Measurements from ENCODE around the gene KDSR.

Gene KDSR

DNA sequence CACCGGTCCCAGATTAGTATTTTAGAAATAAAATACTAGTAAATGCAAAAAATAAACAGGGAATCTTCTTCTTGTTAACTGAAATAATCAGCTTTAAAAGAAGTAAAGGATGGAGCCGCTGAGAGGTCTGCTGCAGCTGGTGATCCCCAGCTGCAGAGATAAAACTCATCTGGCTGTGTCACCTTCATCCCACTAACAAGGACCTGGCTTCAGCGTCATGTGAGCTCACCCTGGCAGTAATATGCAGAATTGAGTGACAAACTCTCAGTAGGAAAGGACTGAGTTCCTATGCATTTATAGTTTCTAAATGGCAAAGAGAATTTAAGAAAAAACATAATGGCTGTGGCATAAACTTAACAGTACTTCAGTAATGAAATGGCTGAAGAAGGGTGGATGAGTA, 27.9 kb upstream of the KDSR start:
- no peaks in the 10 kb centered on the region for H3K27me3 ChIP-seq (ENCODE audit: low read depth, low read length)
- H3K4me3 ChIP-seq (ENCODE audit: low read depth in 1 of 2, low read length in 2 of 2) = no peak overlapping the region
- H3K27ac ChIP-seq (ENCODE audit: low read length) = no peak overlapping the region
- H3K36me3 ChIP-seq (ENCODE audit: control insufficient read depth in 1 of 2, insufficient read depth in 2 of 2, low read length in 2 of 2) = peaks cover 35 to 68% of the 10 kb centered on the region in 2 donors
- no peaks in the 10 kb centered on the region for H3K9me3 ChIP-seq (ENCODE audit: control insufficient read depth in 1 of 2, low read length in 2 of 2)
- H3K4me1 ChIP-seq (ENCODE audit: control insufficient read depth in 1 of 2, insufficient read depth in 2 of 2, low read length in 2 of 2) = no peaks in the 10 kb centered on the region

GRCh38 chr18:63387861-63388260, 20.9 kb upstream of the KDSR start:
- peaks cover 11 to 28% of the 10 kb centered on the region in 2 donors for H3K36me3 ChIP-seq (ENCODE audit: control insufficient read depth in 1 of 2, insufficient read depth in 2 of 2, low read length in 2 of 2)
- no peak overlapping the region for H3K4me3 ChIP-seq (ENCODE audit: low read depth in 1 of 2, low read length in 2 of 2)
- no peak overlapping the region for H3K27ac ChIP-seq (ENCODE audit: low read length)

DNA sequence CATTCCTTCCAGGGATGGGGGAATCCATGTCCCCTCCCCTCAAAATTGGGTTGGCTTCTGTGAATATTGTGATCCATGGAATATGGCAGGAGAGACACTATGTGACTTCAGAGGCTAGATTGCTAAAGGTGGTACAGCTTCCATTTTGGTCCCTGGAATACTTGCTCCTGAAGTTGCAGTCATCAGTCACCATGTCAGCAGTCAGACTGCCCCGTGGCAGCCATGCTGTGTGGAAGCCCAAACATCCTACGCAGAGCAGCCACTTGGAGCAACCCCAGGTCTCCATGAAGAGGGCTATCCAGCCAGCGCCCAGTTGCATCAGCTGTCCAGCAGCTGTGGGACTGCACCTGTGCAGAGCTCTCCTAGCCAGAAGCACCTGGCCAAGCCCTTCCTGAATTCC, 15.8 kb upstream of the KDSR start:
- no peak overlapping the region for H3K27ac ChIP-seq (ENCODE audit: low read length)
- no peaks in the 10 kb centered on the region for H3K27me3 ChIP-seq (ENCODE audit: low read depth, low read length)
- no peaks in the 10 kb centered on the region for H3K4me1 ChIP-seq (ENCODE audit: control insufficient read depth in 1 of 2, insufficient read depth in 2 of 2, low read length in 2 of 2)
- H3K4me3 ChIP-seq (ENCODE audit: low read depth in 1 of 2, low read length in 2 of 2) = no peak overlapping the region
- no peaks in the 10 kb centered on the region for H3K9me3 ChIP-seq (ENCODE audit: control insufficient read depth in 1 of 2, low read length in 2 of 2)
- no peaks in the 10 kb centered on the region for H3K36me3 ChIP-seq (ENCODE audit: control insufficient read depth in 1 of 2, insufficient read depth in 2 of 2, low read length in 2 of 2)

More at GRCh38 chr18:63387861-63388260, 20.9 kb upstream of the KDSR start:
- H3K27me3 ChIP-seq (ENCODE audit: low read depth, low read length) = no peaks in the 10 kb centered on the region
- no peaks in the 10 kb centered on the region for H3K4me1 ChIP-seq (ENCODE audit: control insufficient read depth in 1 of 2, insufficient read depth in 2 of 2, low read length in 2 of 2)
- H3K9me3 ChIP-seq (ENCODE audit: control insufficient read depth in 1 of 2, low read length in 2 of 2) = no peaks in the 10 kb centered on the region

- Histone ChIP-seq H3K9me3 (ENCODE audit: control insufficient read depth in 1 of 2, low read length in 2 of 2) (peaks cover 0 to 7% of the 10 kb centered on the region in 2 donors), H3K27me3 (ENCODE audit: low read depth, low read length) (no peaks in the 10 kb centered on the region), H3K27ac (ENCODE audit: low read length) (no peak overlapping the region), H3K36me3 (ENCODE audit: control insufficient read depth in 1 of 2, insufficient read depth in 2 of 2, low read length in 2 of 2) (no peaks in the 10 kb centered on the region), H3K4me1 (ENCODE audit: control insufficient read depth in 1 of 2, insufficient read depth in 2 of 2, low read length in 2 of 2) (no peaks in the 10 kb centered on the region), H3K4me3 (ENCODE audit: low read depth in 1 of 2, low read length in 2 of 2) (no peak overlapping the region)
Observed at GRCh38 chr18:63379639-63379962, 12.6 kb upstream of the KDSR start.

GRCh38 chr18:63378919-63379638, 12.1 kb upstream of the KDSR start:
- no peaks in the 10 kb centered on the region for H3K27me3 ChIP-seq (ENCODE audit: low read depth, low read length)
- no peak overlapping the region for H3K27ac ChIP-seq (ENCODE audit: low read length)
- no peaks in the 10 kb centered on the region for H3K36me3 ChIP-seq (ENCODE audit: control insufficient read depth in 1 of 2, insufficient read depth in 2 of 2, low read length in 2 of 2)
- H3K4me3 ChIP-seq (ENCODE audit: low read depth in 1 of 2, low read length in 2 of 2) = no peak overlapping the region
- peaks cover 0 to 7% of the 10 kb centered on the region in 2 donors for H3K9me3 ChIP-seq (ENCODE audit: control insufficient read depth in 1 of 2, low read length in 2 of 2)
- no peaks in the 10 kb centered on the region for H3K4me1 ChIP-seq (ENCODE audit: control insufficient read depth in 1 of 2, insufficient read depth in 2 of 2, low read length in 2 of 2)

GRCh38 chr18:63377275-63377980, 10.4 kb upstream of the KDSR start:
- no peaks in the 10 kb centered on the region for H3K4me1 ChIP-seq (ENCODE audit: control insufficient read depth in 1 of 2, insufficient read depth in 2 of 2, low read length in 2 of 2)
- H3K9me3 ChIP-seq (ENCODE audit: control insufficient read depth in 1 of 2, low read length in 2 of 2) = peaks cover 0 to 7% of the 10 kb centered on the region in 2 donors
- H3K36me3 ChIP-seq (ENCODE audit: control insufficient read depth in 1 of 2, insufficient read depth in 2 of 2, low read length in 2 of 2) = no peaks in the 10 kb centered on the region
- H3K4me3 ChIP-seq (ENCODE audit: low read depth in 1 of 2, low read length in 2 of 2) = no peak overlapping the region
- no peak overlapping the region for H3K27ac ChIP-seq (ENCODE audit: low read length)
- H3K27me3 ChIP-seq (ENCODE audit: low read depth, low read length) = no peaks in the 10 kb centered on the region

GRCh38 chr18:63376538-63376937, 9.5 kb upstream of the KDSR start:
- H3K27ac ChIP-seq (ENCODE audit: low read length) = no peak overlapping the region
- H3K9me3 ChIP-seq (ENCODE audit: control insufficient read depth in 1 of 2, low read length in 2 of 2) = peaks cover 0 to 7% of the 10 kb centered on the region in 2 donors
- no peaks in the 10 kb centered on the region for H3K4me1 ChIP-seq (ENCODE audit: control insufficient read depth in 1 of 2, insufficient read depth in 2 of 2, low read length in 2 of 2)
- no peaks in the 10 kb centered on the region for H3K27me3 ChIP-seq (ENCODE audit: low read depth, low read length)
- no peaks in the 10 kb centered on the region for H3K36me3 ChIP-seq (ENCODE audit: control insufficient read depth in 1 of 2, insufficient read depth in 2 of 2, low read length in 2 of 2)
- no peak overlapping the region for H3K4me3 ChIP-seq (ENCODE audit: low read depth in 1 of 2, low read length in 2 of 2)

GRCh38 chr18:63374540-63374939, 7.5 kb upstream of the KDSR start:
- Histone ChIP-seq H3K27ac (ENCODE audit: low read length) (no peak overlapping the region), H3K4me3 (ENCODE audit: low read depth in 1 of 2, low read length in 2 of 2) (no peak overlapping the region), H3K9me3 (ENCODE audit: control insufficient read depth in 1 of 2, low read length in 2 of 2) (peaks cover 0 to 7% of the 10 kb centered on the region in 2 donors), H3K4me1 (ENCODE audit: control insufficient read depth in 1 of 2, insufficient read depth in 2 of 2, low read length in 2 of 2) (no peaks in the 10 kb centered on the region), H3K36me3 (ENCODE audit: control insufficient read depth in 1 of 2, insufficient read depth in 2 of 2, low read length in 2 of 2) (no peaks in the 10 kb centered on the region), H3K27me3 (ENCODE audit: low read depth, low read length) (no peaks in the 10 kb centered on the region)

GRCh38 chr18:63373161-63373560, 6.2 kb upstream of the KDSR start:
- Histone ChIP-seq H3K27me3 (ENCODE audit: low read depth, low read length) (no peaks in the 10 kb centered on the region), H3K4me3 (ENCODE audit: low read depth in 1 of 2, low read length in 2 of 2) (no peak overlapping the region), H3K4me1 (ENCODE audit: control insufficient read depth in 1 of 2, insufficient read depth in 2 of 2, low read length in 2 of 2) (no peaks in the 10 kb centered on the region), H3K9me3 (ENCODE audit: control insufficient read depth in 1 of 2, low read length in 2 of 2) (peaks cover 0 to 7% of the 10 kb centered on the region in 2 donors), H3K36me3 (ENCODE audit: control insufficient read depth in 1 of 2, insufficient read depth in 2 of 2, low read length in 2 of 2) (no peaks in the 10 kb centered on the region), H3K27ac (ENCODE audit: low read length) (no peak overlapping the region)

DNA sequence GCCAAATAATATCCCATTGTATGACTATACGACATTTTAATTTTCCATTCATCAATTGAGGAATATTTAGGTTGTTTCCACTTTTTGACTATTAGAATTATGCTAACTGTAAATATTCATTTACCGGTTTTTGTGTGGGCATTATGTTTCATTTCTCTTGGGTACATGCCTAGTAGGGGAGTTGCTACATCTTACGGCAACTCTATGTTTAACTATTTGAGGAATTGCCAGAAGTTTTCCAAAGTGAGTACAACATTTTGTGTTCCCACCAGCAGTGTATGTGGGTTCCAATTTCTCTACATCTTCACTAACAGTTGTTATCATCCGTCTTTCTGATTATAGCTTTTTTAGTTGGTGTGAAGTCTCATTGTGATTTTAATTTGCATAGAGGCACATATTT, 1.6 kb upstream of the KDSR start:
- peak overlapping the region in 1 of 2 donors; percentile 97 for H3K4me3 ChIP-seq (ENCODE audit: low read depth in 1 of 2, low read length in 2 of 2)

DNA sequence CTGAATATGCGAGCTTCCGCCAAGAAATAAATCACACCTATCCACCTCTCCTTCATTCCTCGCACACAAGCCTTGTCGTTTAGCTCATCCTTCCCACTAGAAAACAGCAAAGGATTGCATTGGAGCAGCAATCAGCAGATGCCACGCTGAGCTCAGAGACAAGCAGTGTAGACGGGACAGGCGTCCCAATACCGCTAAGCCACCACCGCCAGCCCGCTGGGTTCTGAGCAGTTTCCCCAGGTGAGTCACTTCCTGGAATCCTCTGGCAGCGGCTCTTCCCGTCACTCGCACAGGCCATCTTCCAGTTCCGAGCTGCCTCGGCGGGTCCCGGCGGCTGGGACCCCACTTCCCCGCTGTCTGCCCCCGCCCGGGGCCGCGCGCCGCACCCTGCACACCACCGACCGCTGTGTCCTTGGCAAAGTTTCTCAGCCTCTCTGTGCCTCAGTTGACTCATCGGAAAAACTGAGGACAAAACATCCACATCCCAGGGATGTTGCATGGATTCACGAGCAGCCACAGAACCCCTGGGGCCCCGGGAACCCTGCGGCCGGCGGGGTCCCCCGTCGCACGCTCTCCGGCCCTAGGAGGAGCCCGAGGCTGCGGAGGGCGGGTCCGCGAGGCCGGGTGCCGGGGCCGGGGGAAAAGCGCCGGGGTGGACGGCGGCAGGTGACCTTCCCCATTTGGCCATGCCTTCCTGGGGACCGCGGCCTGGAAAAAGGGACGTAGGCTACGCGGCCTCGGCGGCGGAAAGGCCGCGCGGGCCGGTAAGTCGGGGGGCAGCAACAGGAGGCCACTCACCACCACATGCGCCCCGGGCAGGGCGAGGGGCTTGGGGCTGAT, 573 bp downstream of the KDSR start:
- peak overlapping the region; percentile 91 to 97 for H3K4me3 ChIP-seq (ENCODE audit: low read depth in 1 of 2, low read length in 2 of 2)
- H3K36me3 ChIP-seq (ENCODE audit: control insufficient read depth in 1 of 2, insufficient read depth in 2 of 2, low read length in 2 of 2) = peaks cover 11% of the 10 kb centered on the region in 2 donors
- peaks cover 0 to 6% of the 10 kb centered on the region in 2 donors for H3K4me1 ChIP-seq (ENCODE audit: control insufficient read depth in 1 of 2, insufficient read depth in 2 of 2, low read length in 2 of 2)
- peak overlapping the region; percentile 75 for H3K27ac ChIP-seq (ENCODE audit: low read length)
- no peaks in the 10 kb centered on the region for H3K9me3 ChIP-seq (ENCODE audit: control insufficient read depth in 1 of 2, low read length in 2 of 2)
- no peaks in the 10 kb centered on the region for H3K27me3 ChIP-seq (ENCODE audit: low read depth, low read length)

More for the DNA sequence above, 1.6 kb upstream of the KDSR start:
- Histone ChIP-seq H3K4me1 (ENCODE audit: control insufficient read depth in 1 of 2, insufficient read depth in 2 of 2, low read length in 2 of 2) (peaks cover 0 to 6% of the 10 kb centered on the region in 2 donors), H3K36me3 (ENCODE audit: control insufficient read depth in 1 of 2, insufficient read depth in 2 of 2, low read length in 2 of 2) (no peaks in the 10 kb centered on the region), H3K27me3 (ENCODE audit: low read depth, low read length) (no peaks in the 10 kb centered on the region), H3K9me3 (ENCODE audit: control insufficient read depth in 1 of 2, low read length in 2 of 2) (no peaks in the 10 kb centered on the region), H3K27ac (ENCODE audit: low read length) (no peak overlapping the region)

All from muscle layer of duodenum (tissue), 2 donors.